GM13976 (cell line): ENCODE data around the gene TACR1.

Experiments used
- DNase-seq: peaks from one replicate; pipeline ENCODE4 v3.0.0; 2012; ENCODE audit warnings: low spot score
- in situ Hi-C: fragments of 300-500 bp; cut with MboI; formaldehyde crosslinking; loops from one replicate; pipeline ENCODE4 v1.12.0; 2022; ENCODE audit warnings: low sequenced_read_pairs, mixed read lengths, inconsistent platforms; ENCODE audit not compliant: unreplicated experiment
- TF ChIP-seq, protein P1 (sequence below): IDR thresholded peaks from 2 replicates; pipeline ENCODE4 v1.5.1; 2012; ENCODE audit warnings: borderline replicate concordance, mild to moderate bottlenecking; ENCODE audit not compliant: insufficient read depth; ENCODE audit errors: extremely low read depth, missing control alignments, control extremely low read depth

Gene TACR1

DNA sequence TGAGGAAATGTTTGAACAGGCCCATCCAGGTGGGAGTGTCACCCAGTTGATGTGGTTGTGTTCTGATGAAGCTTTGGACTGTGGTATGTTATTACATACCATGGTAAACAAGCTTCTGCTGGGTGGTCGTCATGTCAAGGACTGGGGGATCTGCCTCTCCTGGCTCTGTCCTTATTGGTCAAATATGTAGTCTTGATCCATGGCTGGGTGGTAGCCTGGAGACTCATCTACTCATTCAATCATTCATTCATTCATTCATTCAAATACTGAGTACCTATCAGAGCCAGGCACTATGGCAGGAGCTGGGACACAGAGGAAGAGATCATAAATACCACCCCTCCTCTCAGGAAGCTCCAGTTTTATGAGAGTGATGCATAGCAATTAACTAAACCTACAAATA is 60.8 kb downstream of the TACR1 start:
- TF ChIP-seq, protein P1, sequence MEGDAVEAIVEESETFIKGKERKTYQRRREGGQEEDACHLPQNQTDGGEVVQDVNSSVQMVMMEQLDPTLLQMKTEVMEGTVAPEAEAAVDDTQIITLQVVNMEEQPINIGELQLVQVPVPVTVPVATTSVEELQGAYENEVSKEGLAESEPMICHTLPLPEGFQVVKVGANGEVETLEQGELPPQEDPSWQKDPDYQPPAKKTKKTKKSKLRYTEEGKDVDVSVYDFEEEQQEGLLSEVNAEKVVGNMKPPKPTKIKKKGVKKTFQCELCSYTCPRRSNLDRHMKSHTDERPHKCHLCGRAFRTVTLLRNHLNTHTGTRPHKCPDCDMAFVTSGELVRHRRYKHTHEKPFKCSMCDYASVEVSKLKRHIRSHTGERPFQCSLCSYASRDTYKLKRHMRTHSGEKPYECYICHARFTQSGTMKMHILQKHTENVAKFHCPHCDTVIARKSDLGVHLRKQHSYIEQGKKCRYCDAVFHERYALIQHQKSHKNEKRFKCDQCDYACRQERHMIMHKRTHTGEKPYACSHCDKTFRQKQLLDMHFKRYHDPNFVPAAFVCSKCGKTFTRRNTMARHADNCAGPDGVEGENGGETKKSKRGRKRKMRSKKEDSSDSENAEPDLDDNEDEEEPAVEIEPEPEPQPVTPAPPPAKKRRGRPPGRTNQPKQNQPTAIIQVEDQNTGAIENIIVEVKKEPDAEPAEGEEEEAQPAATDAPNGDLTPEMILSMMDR, result no peak
- in situ Hi-C loops, result no loop called here
- DNase-seq, result no peak

DNA sequence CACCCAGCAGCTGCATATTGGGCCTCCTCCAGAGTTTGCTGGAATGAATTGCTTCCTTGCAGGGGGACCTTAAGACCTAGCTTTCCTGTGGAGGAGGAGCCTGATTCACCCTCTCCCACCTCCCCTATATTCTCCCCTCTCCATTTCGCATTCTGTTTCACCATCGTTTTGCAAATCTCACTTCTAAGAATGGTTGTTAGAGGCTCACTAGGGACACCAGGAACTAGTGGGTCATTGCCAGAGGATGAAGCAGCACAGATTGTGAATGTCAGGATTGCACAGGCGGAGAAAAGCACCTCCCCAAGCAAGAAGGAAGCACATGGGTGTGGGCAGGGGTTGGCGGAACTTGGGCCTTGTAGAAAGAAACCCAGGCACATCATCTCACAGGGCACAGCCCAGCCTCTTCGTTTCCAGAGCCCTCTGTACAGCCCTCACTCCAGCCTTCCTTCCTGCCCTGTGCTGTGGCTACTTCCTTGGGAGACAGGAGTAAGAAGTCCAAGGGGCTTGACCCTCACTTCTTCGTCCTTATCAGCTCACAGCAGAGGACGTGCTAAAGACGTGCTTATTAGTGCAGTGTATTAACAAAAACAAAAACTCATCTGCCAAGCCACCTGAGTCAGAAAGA is 63.4 kb downstream of the TACR1 start:
- in situ Hi-C loops, result no loop called here
- TF ChIP-seq, protein P1, result no peak
- no peak for DNase-seq

DNA sequence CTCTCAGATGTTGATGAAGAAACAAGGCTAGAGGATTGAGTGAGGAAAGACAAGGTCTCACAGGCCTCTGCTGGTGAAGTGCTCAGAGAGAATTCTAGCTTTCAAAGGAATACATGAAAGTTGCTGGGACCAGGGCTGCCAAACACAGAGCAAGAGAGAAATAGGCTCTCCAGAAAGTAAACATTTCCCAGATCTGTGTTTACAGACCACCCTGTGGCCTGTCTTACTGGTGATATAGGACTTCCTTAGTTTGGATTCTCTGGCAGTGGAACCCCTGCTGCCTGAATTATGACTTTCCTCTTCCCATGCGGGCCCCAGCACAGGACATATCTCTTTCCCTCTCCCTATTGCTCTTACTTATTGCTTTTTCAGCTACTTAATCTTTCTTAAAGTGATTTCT is 64.5 kb downstream of the TACR1 start:
- no peak for DNase-seq
- TF ChIP-seq, protein P1, result no peak
- in situ Hi-C loops, result no loop called here

DNA sequence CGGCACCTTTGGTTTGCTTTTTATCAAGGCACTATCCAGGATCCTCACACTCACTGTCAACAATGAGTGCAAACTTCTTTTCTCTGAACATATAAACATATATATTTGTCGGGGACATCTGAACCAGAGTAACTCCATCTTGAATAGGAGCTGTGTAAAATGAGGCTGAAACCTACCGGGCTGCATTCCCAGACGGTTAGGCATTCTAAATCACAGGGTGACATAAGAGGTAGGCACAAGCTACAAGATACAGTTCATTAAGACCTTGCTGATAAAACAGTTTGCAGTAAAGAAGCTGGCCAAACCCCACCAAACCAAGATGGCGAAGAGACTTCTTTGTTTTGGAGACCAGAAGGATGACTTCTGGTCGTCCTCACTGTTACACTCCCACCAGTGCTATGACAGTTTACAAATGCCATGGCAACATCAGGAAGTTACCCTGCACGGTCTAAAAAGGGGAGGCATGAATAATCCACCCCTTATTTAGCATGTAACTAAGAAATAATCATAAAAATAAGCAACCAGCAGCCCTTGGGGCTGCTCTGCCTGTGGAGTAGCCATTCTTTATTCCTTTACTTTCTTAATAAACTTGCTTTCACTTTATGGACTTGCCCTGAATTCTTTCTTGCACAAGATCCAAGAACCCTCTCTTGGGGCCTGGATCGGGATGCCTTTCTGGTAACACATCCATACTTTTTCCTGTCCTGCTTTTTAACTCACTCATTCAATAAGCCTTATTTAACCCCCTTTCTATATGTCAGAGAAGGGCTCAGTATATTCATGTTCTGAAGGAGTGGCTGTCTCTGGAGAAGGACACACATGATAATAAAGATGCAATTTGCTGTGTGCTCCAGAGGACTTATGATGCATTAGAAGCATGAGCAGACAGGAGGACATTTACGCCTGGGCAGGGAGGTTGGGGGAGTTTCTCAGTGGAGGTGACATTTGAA is 65.4 kb downstream of the TACR1 start:
- in situ Hi-C loops, result no loop called here
- TF ChIP-seq, protein P1, result no peak
- no peak for DNase-seq

DNA sequence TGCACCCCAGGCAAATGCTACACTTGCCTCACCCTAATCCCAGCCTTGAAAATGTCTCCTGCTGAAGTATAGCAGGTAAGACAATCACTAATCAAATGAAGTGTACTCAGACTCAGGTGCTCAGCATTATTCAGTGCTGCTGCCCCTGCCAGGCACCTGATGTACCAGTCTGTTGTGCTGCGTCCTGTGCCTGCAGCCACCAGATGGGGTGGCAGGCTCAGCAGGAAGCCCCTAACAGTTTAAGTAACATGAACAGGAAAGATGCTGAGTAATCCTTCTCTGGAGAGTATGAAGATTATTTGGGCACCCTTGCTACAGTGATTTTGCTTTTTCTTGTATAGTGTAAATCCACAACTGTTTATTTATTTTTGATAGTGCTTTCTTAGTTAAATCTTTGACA is 69.1 kb downstream of the TACR1 start:
- in situ Hi-C loops, result no loop called here
- DNase-seq, result no peak
- TF ChIP-seq, protein P1, result no peak

DNA sequence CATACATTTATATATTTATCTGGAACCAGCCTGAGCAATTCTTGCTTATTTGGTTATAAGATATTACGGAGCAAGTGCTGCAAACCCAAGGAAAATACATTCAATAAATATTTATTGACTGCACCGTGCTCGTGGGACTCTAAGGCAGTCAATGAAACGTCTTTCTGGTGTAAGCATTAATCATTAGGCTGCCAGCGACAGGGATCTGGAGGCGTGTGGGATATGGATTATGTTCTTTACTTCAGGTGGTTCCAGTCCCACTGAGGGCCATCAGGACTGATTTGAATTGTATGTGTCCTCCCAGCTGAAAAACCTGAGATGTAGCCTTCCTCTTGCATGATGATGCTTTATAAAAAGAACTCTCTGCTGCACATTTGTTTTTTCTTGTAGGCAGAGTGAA is 75.4 kb downstream of the TACR1 start:
- DNase-seq, result no peak
- TF ChIP-seq, protein P1, result no peak
- in situ Hi-C loops, result no loop called here
